Activated CD4-positive, alpha-beta T cell treated with anti-CD3 and anti-CD28 coated beads, Interleukin-2, amount 10 ng/mL, durations not matched to agents 7 days and 5 days (primary cell): ENCODE measurements around the gene CFAP410. TPM values are rescaled to one million over a fixed set of nuclear protein-coding genes. Genes with fewer than 3 reads are reported as not detected.
"Not testable (repeated sequence)": the region's sequence is repeated elsewhere in the genome, so short reads cannot be mapped to it uniquely, and the experiment has no call there.

ENCODE experiments used
- CTCF ChIA-PET: fragments of 350-600 bp; sonication (Branson Sonifier 250); formaldehyde crosslinking; loops from one replicate; lab custom pipeline; 2021; ENCODE audit warnings: antibody characterized with exemption; lab: Charles Lee
- POLR2A ChIA-PET: fragments of 350-600 bp; sonication (Branson Sonifier 250); formaldehyde crosslinking; loops from one replicate; lab custom pipeline; 2021; ENCODE audit warnings: antibody characterized with exemption; lab: Charles Lee
- DNase-seq: peaks from one replicate; pipeline ENCODE4 v3.0.0-alpha.2; 2020
- H3K27ac Mint-ChIP-seq: one replicate; pipeline ENCODE4 v1.8.0; 2021; ENCODE audit warnings: mild to moderate bottlenecking, moderate library complexity, mixed read lengths
- H3K27me3 Mint-ChIP-seq: one replicate; pipeline ENCODE4 v1.8.0; 2021; ENCODE audit warnings: mixed read lengths
- H3K36me3 Mint-ChIP-seq: one replicate; pipeline ENCODE4 v1.8.0; 2021; ENCODE audit warnings: low read depth, mixed read lengths
- H3K4me1 Mint-ChIP-seq: one replicate; pipeline ENCODE4 v1.8.0; 2021; ENCODE audit warnings: mixed read lengths
- H3K4me3 Mint-ChIP-seq: one replicate; pipeline ENCODE4 v1.8.0; 2021; ENCODE audit warnings: mild to moderate bottlenecking, moderate library complexity, mixed read lengths
- H3K9me3 Mint-ChIP-seq: one replicate; pipeline ENCODE4 v1.8.0; 2021; ENCODE audit warnings: mixed read lengths
- total RNA-seq, 2 experiments: library from RNA; stranded (reverse); gene quantifications; one replicate each; pipeline ENCODE4 v1.2.3, GENCODE V29; 2021

Gene CFAP410
- total RNA-seq, 2 experiments from 2014 or later, result 11.6 to 16.0 TPM

DNA sequence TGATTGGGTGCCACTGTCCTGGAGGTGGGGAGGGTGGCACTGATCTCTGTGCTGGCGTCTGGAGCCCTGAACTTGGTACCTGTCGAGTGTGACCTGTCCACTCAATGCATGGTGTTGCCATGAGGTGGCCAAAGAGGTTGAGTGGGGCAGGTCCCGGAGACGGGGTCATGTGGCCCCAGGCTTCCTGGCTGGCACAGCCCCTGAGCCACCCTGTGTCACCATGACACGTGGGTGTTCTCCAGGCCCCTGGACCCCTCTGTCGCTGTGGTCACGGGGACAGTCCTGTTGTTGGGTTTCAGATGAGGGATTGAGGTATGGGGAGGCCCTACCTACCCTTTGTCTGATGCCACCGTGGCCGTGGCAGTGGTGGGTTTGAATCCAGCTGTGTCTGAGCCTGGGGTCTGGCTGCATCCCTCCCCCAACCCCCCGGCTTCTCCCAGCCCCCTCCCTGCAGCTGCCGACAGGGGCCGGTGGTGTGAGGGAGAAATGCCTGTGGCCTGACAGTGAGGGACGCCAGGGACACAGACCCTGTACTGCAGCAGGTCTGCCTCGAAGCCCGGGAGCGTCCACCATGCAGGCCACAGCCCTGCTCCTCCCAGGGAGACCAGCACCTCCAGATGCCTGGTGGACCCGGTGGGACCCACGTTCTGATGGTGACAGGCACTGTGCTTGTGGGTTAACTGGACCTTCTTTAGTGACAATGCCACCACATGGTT, 26.2 kb upstream of the CFAP410 start:
- DNase-seq, result no peak

DNA sequence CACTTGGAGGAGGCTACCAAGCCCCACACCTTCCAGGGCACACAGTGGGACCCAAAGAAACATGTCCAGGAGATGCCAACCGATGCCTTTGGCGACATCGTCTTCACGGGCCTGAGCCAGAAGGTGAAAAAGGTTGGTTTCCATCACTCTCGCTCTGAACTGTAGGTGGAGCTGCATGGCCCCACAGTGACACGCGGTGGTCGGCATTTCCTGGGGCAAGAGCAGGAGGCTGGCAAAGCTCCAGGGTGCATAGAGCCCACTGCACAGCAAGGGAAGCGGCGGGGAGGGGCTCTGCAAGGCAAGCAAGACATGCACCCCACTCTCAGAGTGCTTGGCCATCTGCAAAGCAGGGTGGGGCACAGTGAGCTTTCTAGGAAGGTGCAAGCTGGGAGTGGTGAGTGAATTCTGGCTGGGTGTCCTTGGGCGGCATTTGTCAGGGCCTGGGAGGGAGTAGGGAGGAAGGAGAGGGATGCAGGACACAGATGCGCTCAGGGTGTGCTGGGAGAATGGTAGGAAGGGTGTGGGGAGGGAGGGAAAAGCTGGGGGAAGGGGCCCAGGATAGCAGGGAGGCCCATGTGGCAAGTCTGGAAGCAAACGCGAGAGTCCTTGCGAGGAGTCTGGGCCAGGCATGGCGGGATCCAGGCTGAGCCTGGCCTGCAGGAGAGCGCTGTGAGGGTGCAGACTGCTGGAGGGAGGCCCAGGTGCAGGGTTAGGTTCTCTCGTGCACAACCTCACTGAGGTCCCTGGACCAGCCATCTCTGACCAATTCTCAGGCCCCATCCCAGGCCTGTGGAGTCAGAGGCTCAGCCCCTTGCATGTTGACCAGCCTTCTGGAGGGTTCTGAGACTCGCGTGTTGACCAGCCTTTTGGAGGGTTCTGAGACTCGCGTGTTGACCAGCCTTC, 25.2 kb upstream of the CFAP410 start:
- POLR2A ChIA-PET, result no interaction called here
- CTCF ChIA-PET, result interaction anchor here (1.3 kb wide), 1 partner anchor 8 kb away, joined by 4 read pairs; no protein-coding TSS in a partner anchor

More for the DNA sequence above, 26.2 kb upstream of the CFAP410 start:
- Mint-ChIP-seq H3K4me3 (no peak overlapping the region), H3K4me1 (no peaks in the 10 kb centered on the region), H3K9me3 (peaks cover 8% of the 10 kb centered on the region), H3K36me3 (peaks cover 8% of the 10 kb centered on the region), H3K27me3 (no peaks in the 10 kb centered on the region), H3K27ac (no peak overlapping the region)
- ChIA-PET POLR2A (no interaction called here), CTCF (no interaction called here)

DNA sequence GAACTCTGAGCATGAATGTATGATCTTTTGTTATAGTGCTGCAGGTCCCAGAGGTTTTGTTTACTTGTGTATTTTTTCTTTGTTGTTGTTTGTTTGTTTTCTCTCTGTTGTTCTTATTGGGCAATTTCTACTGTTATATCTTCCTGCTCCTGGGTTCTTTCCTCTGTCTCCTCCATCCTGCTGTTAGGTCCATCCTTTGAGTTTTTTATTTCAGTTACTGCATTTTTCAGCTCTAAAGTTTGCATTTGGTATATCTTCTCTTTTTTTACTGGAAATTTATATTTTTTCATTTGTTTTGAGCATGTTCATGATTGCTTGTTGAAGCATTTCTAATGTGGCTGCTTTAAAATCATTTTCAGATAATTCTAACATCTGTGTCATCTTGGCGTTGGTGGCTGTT, 24.1 kb upstream of the CFAP410 start:
- H3K4me1 Mint-ChIP-seq, result peaks cover 4% of the 10 kb centered on the region
- DNase-seq, result no peak
- peaks cover 8% of the 10 kb centered on the region for H3K9me3 Mint-ChIP-seq
- POLR2A ChIA-PET, result no interaction called here
- CTCF ChIA-PET, result interaction anchor here (1.3 kb wide), 1 partner anchor 9 kb away, joined by 4 read pairs; no protein-coding TSS in a partner anchor
- H3K36me3 Mint-ChIP-seq, result peaks cover 13% of the 10 kb centered on the region
- no peak overlapping the region for H3K27ac Mint-ChIP-seq
- H3K4me3 Mint-ChIP-seq, result no peak overlapping the region
- H3K27me3 Mint-ChIP-seq, result no peaks in the 10 kb centered on the region

More for the DNA sequence above, 25.2 kb upstream of the CFAP410 start:
- Mint-ChIP-seq H3K27ac (no peak overlapping the region), H3K4me1 (peaks cover 4% of the 10 kb centered on the region), H3K4me3 (no peak overlapping the region), H3K36me3 (peaks cover 8% of the 10 kb centered on the region), H3K9me3 (peaks cover 8% of the 10 kb centered on the region), H3K27me3 (no peaks in the 10 kb centered on the region)
- DNase-seq, result no peak

DNA sequence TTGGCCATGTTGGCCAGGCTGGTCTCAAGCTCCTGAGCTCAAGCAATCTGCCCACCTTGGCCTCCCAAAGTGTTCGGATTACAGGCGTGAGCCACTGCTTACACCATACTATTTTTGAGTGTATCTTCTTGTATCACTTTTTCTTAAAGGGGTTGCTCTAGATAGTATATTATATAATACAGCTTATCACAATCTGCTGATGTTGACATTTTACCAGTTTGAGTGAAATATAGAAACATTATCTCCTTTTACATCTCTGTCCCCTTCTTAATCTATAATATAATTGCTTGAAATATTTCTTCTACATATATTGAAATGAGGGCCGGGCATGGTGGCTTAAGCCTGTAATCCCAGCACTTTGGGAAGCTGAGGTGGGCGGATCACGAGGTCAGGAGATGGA, 22.7 kb upstream of the CFAP410 start:
- H3K9me3 Mint-ChIP-seq, H3K4me1 Mint-ChIP-seq, CTCF ChIA-PET, POLR2A ChIA-PET, H3K27ac Mint-ChIP-seq, H3K27me3 Mint-ChIP-seq, DNase-seq, H3K4me3 Mint-ChIP-seq: not testable (repeated sequence)
- H3K36me3 Mint-ChIP-seq, result peaks cover 23% of the 10 kb centered on the region

DNA sequence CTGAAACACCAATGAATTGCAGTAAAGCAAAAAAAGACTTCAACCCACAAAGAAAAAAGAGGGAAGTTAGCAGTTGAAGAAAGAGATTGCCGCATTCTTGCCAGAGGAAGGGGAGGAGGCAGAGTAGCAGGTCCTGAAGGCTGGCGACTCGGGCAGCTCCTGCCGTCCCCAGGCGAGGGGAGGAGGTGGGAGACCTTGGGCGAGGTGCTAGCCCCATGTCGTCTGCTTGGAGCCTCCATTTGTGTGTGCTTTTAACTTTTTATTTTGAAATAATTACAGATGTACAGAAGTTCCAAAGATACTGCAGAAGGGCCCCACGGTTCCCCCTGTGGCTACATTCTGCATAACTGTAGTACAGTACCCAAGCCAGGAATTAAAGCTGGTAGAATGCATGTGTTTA, 21.0 kb upstream of the CFAP410 start:
- Mint-ChIP-seq H3K4me1 (peaks cover 21% of the 10 kb centered on the region), H3K27ac (no peak overlapping the region), H3K36me3 (peaks cover 35% of the 10 kb centered on the region), H3K4me3 (no peak overlapping the region), H3K27me3 (no peaks in the 10 kb centered on the region), H3K9me3 (peaks cover 9% of the 10 kb centered on the region)
- ChIA-PET CTCF (interaction anchor here (1.1 to 1.3 kb wide), 2 partner anchors 8 to 189 kb away, joined by 3 to 4 read pairs; no protein-coding TSS in a partner anchor), POLR2A (no interaction called here)
- DNase-seq, result no peak

DNA sequence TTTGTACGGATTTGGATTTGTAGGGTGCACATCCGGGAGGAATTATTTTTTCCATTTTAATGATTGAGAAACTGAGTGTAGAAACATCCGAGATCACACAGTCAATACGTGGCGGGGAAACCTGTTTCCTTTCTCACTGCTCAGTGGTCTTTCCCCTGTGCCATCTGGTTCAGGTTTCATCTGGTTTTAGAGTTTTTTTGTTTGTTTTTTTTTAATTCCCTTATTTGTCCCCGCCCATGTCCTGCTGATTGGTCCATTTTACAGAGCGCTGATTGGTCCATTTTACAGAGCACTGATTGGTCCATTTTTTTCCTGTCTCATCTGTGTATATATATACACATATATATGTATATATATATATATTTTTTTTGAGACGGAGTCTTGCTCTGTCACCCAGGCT, 20.2 kb upstream of the CFAP410 start:
- Mint-ChIP-seq H3K36me3 (peaks cover 40% of the 10 kb centered on the region), H3K27me3 (no peaks in the 10 kb centered on the region), H3K9me3 (peaks cover 9% of the 10 kb centered on the region), H3K4me3 (no peak overlapping the region), H3K27ac (no peak overlapping the region), H3K4me1 (peaks cover 28% of the 10 kb centered on the region)
- ChIA-PET CTCF (no interaction called here), POLR2A (no interaction called here)
- no peak for DNase-seq

DNA sequence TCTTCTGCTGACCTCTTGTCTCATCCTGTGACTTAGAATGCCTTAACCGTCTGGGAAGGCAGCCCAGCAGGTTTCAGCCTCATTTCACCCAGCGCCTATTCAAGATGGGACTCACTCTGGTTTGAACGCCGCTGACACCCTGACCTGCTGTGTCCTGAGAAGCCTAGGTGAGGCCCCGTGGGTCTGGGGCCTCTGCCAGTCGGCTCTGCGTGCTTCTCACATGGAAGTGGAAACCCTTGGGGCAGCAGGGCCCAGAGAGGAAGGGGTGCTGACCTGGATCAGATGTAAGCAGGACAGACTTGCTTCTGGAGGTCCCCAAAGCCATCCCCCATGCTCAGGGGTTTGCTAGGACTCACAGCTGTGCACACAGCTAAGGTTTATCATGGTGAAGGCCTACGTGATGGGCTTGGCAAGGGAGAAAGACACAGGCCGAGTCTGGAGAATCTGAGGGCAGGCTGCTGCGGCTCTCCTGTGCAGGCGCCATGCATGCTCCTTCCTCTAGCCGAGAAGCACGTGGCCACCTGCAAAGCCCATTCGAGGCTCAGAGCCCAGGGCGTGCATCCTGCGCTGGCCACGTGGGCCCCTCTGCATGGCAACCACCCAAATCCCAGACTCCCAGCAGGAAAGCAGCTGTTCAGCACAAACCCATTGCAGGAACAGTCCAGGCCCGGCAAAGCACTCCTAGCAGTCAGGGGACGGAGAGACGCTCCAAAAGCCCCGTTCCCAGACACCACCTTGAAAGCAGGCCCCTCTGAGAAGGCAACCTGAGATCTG, 18.1 kb upstream of the CFAP410 start:
- POLR2A ChIA-PET, result no interaction called here

DNA sequence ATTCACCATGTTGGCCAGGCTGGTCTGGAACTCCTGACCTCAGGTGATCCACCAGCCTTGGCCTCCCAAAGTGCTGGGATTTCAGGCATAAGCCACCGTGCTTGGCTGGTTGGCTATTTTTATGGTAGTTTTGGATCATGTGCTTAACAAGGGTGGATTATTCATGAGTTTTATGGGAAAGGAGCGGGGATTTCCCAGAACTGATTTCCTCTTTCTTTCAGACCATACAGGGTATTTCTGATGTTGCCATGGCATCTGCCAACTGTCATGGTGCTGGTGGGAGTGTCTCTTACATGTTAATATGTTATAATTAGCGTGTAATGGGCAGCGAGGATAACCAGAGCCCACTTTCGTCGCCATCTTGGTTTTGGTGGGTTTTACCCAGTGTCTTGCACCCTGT, 17.4 kb upstream of the CFAP410 start:
- CTCF ChIA-PET, result no interaction called here
- H3K27me3 Mint-ChIP-seq, result no peaks in the 10 kb centered on the region
- no peak overlapping the region for H3K4me3 Mint-ChIP-seq
- peaks cover 55% of the 10 kb centered on the region for H3K4me1 Mint-ChIP-seq
- H3K27ac Mint-ChIP-seq, result no peak overlapping the region
- H3K9me3 Mint-ChIP-seq, result peaks cover 2% of the 10 kb centered on the region
- POLR2A ChIA-PET, result no interaction called here
- DNase-seq, result no peak
- H3K36me3 Mint-ChIP-seq, result peaks cover 32% of the 10 kb centered on the region

More for the DNA sequence above, 18.1 kb upstream of the CFAP410 start:
- no peak for DNase-seq
- CTCF ChIA-PET, result interaction anchor here (1.6 kb wide), 1 partner anchor 15 kb away, joined by 3 read pairs; no protein-coding TSS in a partner anchor
- H3K27me3 Mint-ChIP-seq, result no peaks in the 10 kb centered on the region
- peaks cover 32% of the 10 kb centered on the region for H3K36me3 Mint-ChIP-seq
- no peak overlapping the region for H3K4me3 Mint-ChIP-seq
- H3K27ac Mint-ChIP-seq, result no peak overlapping the region
- peaks cover 2% of the 10 kb centered on the region for H3K9me3 Mint-ChIP-seq
- peaks cover 50% of the 10 kb centered on the region for H3K4me1 Mint-ChIP-seq

DNA sequence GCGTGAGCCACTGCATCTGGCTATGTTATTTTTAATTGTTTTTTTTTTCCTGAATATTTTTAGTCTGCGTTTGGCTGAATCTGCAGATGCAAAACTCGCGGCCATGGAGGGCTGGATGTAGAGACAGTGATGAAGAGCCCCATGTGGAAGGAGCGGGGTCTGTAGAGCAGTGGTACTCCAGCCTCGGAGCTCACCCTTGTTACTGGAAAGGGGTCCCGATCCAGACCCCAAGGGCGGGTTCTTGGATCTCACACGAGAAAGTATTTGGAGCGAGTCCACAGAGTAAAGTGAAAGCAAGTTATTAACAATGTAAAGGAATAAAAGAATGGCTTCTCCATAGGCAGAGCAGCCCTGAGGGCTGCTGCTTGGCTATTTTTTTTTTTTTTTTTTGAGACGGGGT, 17.0 kb upstream of the CFAP410 start:
- H3K4me3 Mint-ChIP-seq, result no peak overlapping the region
- ChIA-PET CTCF (no interaction called here), POLR2A (no interaction called here)
- peaks cover 2% of the 10 kb centered on the region for H3K9me3 Mint-ChIP-seq
- H3K27me3 Mint-ChIP-seq, result peaks cover 2% of the 10 kb centered on the region
- H3K4me1 Mint-ChIP-seq, result peaks cover 57% of the 10 kb centered on the region
- H3K36me3 Mint-ChIP-seq, result peaks cover 32% of the 10 kb centered on the region
- no peak overlapping the region for H3K27ac Mint-ChIP-seq
- DNase-seq, result no peak

DNA sequence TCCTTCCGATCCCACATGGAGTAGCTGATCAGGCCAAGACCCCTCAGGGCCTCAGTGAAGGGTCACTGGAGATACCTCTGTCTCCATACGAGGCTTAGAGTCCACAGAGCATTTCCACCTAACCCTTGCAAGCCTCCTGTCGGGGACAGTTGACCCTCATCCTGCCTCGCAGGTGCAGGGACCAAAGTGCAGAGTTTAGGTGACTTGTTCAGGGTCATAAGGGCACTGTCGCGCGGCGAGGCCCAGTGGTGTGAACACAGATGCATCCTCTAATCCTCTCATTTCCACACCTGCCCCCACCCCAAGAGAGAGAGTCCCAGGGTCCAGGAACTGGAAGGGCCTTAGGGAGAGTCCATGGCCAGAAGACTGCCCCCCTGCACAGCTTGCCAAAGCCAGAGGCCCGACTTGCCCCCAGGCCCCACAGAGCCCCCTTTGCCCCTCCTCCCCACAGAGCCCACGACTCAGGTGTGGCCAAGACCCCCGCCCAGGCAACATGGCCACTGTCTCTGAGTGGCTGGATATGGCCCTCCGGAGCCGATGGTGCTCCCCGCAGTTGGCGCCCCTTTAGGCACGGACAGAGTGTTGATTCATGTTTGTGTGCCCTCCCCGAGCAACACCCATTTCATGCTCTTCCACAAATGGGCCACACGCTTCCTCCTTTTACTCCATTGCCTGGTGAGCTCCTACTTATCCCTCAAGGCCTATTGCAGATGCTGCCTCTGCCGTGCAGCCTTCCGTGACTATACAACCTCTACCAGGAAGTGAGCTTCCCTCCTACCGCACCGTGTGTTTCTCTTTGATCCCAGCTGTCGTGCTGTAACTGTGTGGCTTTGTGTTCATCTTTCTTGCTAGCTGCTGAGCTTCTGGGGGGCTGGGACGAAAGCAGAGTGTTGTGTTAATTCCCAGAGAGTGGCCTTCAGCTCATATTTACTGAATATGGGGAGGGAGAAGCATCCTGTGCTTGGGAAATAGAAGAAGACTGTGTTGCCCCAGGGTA, 15.9 kb upstream of the CFAP410 start:
- Mint-ChIP-seq H3K27me3 (peaks cover 4% of the 10 kb centered on the region), H3K4me3 (peak overlapping the region; percentile 73), H3K36me3 (peaks cover 32% of the 10 kb centered on the region), H3K27ac (peak overlapping the region; percentile 82), H3K9me3 (peaks cover 2% of the 10 kb centered on the region), H3K4me1 (peaks cover 56% of the 10 kb centered on the region)
- DNase-seq, result peak; percentile 59
- ChIA-PET POLR2A (no interaction called here), CTCF (no interaction called here)

DNA sequence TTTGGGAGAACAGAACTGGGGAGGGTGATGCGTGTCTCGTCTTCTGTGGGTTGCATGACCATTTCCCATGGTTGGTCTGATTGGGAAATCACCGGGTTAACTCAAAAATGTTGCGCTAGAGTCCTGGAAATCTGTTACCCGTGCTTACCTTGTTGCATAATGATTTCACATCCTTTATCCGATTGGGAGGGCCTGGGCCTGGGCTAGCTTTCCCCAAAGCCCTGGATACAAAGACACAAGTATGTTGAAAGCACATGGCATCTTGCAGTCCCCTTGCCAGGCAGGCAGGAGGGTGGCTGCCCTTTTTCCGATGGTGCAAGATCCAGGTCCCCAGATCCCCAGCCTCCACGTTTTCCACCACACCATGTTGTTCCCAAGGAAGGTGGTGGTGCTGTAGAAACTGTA, 14.8 kb upstream of the CFAP410 start:
- Mint-ChIP-seq H3K4me1 (peaks cover 54% of the 10 kb centered on the region), H3K27ac (peak overlapping the region; percentile 88), H3K36me3 (peaks cover 32% of the 10 kb centered on the region), H3K9me3 (peaks cover 2% of the 10 kb centered on the region), H3K4me3 (peak overlapping the region; percentile 73), H3K27me3 (peaks cover 8% of the 10 kb centered on the region)
- ChIA-PET POLR2A (no interaction called here), CTCF (interaction anchor here (0.7 to 2.1 kb wide), 5 partner anchors 9 to 75 kb away, joined by 4 to 7 read pairs (median 6); no protein-coding TSS in a partner anchor)
- no peak for DNase-seq
